Mammary epithelial cell (primary cell): ENCODE results near the gene GRID1.

Source experiments
- CTCF ChIP-seq, 2 donors: IDR thresholded peaks in 1 of 2; conservative IDR thresholded peaks in 1 of 2; 2 replicates each; pipeline ENCODE4 v1.5.1; 2011 to 2012; ENCODE audit warnings: inconsistent platforms in 2 of 2, low read length in 2 of 2, mild to moderate bottlenecking in 2 of 2, control low read depth in 1 of 2, low read depth in 1 of 2; ENCODE audit not compliant: insufficient read depth in 1 of 2; ENCODE audit errors: extremely low read depth in 1 of 2
- EZH2 ChIP-seq: IDR thresholded peaks from 2 replicates; pipeline ENCODE4 v1.6.1; 2012; ENCODE audit warnings: low read length, inconsistent platforms, borderline replicate concordance

DNA sequence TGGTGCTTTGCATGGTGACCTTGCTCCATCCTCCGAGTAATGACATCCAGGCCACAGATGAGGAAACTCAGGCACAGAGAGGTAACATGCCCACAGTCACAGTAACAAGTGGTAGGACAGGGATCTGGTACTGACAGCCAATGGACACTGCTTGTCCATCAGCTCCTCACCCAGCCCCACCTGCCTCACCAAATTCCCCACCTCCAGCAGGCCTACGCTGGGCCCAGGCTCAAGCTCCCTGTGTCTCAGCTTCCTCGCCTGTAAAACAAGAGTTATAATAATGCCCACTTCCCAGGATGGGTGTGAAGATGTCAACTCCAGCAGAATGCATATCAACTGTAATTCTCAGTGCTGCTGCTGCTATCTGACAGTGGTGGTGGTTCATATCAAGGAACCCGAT, 123.8 kb downstream of the GRID1 start:
- no peak for TF ChIP-seq CTCF (conservative IDR thresholded peaks at IDR 0.05 in 1 of 2, IDR thresholded peaks at IDR 0.05 in 1 of 2; ENCODE audit: extremely low read depth in 1 of 2, insufficient read depth in 1 of 2, low read depth in 1 of 2, low read length in 2 of 2)
- no peak for TF ChIP-seq EZH2
